ENCODE results near the gene CCL19.
"Not testable (repeated sequence)": the region's sequence is repeated elsewhere in the genome, so short reads cannot be mapped to it uniquely, and the experiment has no call there.

CCL19 gene

DNA sequence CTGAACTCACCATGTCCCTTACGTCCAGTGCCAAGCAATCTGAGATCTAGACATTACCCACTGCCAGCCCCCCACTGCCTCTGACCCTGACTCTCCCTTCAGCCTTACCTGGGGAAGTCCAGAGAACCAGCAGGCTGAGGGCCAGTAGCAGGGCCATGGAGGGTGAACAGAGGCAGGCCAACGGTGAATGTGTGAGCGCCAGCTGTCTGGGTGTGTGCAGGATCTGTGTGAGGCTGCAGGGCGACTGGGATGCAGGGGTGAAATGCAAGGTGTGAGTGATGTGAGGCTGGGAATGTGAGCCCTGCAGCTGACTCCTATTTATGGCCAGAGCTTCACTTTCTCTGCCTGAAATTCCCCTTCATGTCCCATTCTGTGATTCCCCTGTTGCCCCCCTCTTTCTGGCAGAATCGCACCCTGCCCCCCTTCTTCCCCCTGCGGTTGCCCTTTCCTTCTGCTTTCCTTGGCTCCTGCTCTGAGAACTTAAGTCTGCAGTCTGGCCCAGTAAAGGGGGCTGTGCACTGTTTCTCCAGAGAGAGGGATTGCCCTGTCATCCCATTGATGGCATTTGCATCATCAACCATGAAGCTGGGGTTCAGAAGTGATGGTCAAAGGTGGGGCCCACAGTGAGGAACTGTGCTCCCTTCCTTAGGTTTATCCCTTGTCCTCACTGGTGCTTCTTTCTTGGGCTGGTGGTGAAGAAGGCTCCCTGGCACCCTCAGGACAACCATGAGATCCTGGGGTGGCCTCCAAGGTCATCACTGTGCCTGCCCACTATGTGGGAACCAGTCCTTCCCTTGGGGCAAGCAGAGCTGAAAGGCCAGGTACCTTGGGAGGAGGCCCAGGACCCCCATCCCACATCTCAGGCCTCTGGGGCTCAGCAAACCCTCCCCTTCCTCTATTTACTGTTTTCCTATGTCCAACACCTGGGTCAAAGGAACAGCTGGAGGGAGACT, at the start of gene CCL19:
Gene CCL19, minus strand, starts transcription at position 294 of the 953 bp plus-strand sequence. Its CDS starts 137 bp downstream, at position 157.
- no peak for DNase-seq

DNA sequence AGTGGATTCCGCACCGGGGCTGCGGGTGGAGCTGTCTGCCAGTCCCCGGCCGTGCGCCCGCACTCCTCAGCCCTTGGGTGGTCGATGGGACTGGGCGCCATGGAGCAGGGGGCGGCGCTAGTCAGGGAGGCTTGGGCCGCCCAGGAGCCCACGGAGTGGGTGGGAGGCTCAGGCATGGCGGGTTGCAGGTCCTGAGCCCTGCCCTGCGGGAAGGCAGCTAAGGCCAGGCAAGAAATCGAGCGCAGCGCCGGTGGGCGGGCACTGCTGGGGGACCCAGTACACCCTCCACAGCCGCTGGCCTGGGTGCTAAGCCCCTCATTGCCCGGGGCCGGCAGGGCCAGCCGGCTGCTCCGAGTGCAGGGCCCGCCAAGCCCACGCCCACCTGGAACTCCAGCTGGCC, 49.1 kb upstream of the CCL19 start:
- DNase-seq, result not testable (repeated sequence)

DNA sequence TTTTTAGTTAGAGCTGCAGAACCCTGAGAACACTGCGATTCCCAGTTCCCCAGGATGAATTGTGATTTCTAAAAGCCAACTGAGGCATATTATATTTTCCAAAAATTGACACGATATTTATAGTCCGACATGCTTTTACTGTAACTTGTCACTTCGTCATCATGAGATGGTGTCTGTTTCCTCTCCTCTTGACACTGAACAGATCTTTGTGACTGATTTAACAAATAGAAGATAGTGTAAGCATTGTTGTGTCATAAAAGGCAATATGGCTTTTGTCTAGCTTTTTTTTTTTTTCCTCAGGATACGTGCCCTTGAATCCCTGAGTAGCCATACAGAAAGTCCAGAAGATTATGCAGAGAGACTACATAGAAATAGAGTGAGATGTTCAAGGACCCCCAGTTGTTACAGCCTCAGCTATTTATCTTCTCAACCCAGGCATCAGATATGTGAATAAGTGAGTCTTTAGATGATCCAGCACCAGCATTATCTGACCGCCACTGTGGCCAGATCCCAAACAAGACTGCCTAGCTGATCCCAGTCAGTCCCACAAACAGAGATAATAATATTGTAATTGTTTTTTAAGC, 46.7 kb upstream of the CCL19 start:
- DNase-seq, result no peak

DNA sequence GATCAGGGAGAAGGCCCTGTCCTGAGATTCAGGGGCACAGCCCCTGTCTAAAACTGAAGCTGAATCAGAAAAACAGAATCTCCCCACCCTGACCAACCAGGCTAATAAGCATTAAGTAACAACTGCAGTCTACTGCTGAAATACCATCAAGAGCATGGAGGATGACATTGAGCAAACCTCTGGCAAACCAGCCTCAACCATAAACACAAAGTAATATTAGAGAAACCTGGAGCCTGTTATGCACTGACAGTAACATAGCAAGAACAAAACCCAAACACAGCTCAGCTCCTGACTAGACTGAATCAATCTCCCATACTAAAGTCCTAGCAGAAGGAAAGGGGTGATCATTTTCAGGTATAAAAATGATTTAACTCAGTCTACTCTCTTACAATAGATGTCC, 43.6 kb upstream of the CCL19 start:
- no peak for DNase-seq

DNA sequence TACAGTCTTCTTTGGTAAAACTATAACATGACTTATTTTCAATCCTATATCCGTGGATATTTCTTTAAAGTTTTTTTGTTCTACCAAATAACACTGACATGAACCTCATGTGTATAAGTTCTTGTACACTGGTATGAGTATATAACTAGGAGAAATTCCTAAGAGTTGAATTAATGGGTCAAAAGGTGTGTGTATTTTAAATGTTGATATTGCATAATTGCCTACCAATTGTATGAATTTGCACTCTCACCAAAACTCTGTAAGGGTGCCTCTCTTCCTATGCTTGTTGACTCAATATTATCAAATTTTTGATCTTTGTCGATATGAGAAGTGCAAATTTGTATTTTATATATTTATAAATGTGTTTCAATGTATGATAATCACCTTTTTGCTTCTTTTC, 41.8 kb upstream of the CCL19 start:
- no peak for DNase-seq

DNA sequence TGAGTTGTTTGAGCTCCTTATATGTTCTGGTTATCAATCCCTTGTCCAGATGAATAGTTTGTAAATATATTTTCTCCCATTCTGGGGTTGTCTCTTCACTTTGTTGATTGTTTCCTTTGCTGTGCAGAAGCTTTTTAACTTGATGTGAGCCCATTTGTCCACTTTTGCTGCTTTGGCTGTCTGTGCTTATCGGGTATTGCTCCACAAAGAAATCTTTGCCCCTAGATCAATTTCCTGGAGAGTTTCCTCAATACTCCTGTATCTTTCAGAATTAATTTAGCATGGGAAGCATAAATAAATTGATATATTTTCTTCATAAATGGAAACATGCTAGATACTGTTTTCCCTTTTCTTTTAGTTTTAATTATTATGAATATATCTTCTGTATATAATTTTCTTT, 41.4 kb upstream of the CCL19 start:
- no peak for DNase-seq

DNA sequence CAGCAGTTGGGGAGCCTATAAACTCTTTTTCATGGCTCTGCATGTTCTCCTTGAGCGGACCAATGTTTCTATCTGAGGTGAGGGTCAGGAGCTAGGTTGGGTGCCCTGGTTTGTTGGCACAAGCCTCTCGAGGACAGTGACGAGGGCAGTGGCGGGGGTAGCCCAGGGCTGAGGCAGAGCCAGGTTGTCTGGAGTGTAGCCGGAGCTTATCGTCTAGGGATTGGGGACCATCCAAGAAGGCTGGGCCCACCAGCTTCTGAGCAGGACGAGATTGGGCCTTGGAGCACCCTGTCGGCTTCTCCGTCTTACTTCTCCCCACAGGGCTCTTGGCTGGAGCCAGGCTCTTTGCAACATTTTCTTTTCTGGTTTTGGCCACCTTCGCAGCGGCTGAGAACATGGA, 32.1 kb upstream of the CCL19 start:
- no peak for DNase-seq

DNA sequence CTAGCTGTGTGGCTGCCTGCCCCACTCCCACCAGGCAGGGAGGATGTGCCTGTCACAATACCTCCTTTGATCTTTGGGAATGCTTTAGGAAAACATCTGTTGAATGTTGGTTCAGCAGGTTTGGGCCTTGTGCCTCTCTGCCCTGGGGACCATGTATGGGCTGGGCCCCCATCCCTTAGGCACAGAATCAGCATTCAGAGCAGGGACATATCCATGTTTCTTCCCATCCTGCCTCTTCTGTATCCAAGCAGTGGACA, 28.6 kb upstream of the CCL19 start:
- not testable (repeated sequence) for DNase-seq

DNA sequence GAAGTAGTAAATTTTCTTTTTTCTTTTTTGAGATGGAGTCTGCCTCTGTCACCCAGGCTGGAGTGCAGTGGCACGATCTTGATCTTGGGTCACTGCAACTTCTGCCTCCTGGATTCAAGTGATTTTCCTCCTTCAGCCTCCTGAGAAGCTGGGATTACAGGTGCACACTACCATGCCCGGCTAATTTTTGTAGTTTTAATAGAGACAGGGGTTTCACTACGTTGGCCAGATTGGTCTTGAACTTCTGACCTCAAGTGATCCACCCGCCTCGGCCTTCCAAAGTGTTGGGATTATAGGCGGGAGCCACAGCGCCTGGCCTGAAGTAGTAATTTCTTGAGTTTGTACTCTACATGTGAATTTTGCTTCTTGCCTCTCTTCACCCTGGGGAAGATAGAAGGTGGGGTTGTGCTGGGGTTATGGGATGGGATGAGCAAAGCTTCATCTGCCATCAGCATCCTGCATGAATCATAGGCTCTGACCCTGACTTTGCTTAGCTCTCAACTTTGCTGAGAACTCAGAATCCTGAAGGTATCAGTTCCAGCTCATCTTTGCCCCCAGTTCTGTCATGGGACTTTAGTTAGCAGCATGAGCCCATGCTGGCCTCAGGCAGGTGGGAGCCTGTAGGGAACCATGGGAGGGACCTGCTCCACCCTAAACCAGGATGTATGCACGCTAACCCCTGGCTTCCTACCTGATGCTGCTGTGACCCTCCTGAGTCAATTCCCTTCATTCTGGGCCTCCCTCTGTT, 28.1 kb upstream of the CCL19 start:
- DNase-seq, result no peak

DNA sequence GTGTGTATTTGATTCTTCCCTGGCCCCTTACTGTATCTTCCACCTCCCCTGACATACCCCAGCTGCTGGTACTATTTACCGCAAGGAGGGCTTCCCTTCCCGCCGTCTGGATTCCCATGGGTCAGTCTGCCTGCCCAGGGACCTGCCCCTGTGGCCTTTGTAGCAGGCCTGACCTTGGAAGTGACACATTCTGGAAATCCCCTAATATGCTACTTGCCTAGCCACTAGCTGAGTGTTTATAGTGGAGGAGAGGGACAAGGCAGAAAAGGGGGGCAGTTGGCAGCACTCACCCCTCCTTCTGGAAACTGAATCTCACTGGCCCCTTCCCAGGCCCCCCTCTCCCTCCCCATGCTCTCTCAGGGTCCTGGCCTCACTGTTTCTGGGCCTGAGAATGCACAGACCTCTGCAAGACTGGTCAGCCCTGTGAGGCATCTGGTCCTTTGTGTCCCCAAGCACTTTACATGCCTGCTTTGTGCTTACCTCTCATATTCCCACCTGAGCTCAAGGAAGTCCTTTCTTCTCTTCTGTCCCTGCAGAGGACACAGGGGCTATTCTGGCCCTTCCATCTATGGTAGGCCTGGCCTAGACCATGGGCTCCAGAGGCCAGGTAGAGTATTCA, 27.0 kb upstream of the CCL19 start:
- no peak for DNase-seq

DNA sequence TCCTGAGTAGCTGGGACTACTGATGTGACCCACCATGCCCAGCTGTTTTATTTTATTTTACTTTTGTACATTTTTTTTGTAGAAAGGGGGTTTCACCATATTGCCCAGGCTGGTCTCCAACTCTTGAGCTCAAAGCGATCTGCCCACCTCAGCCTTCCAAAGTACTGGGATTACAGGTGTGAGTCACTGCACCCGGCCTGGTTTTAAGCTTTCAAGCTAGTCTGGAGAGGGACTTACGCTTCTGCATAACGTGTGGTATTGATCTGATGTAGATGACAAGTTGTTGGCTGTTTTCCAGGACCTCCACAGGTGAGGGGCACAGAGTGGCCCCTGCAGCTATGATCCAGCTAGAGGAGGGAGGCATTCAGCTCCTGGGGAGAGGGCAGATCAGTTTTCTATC, 25.6 kb upstream of the CCL19 start:
- no peak for DNase-seq

DNA sequence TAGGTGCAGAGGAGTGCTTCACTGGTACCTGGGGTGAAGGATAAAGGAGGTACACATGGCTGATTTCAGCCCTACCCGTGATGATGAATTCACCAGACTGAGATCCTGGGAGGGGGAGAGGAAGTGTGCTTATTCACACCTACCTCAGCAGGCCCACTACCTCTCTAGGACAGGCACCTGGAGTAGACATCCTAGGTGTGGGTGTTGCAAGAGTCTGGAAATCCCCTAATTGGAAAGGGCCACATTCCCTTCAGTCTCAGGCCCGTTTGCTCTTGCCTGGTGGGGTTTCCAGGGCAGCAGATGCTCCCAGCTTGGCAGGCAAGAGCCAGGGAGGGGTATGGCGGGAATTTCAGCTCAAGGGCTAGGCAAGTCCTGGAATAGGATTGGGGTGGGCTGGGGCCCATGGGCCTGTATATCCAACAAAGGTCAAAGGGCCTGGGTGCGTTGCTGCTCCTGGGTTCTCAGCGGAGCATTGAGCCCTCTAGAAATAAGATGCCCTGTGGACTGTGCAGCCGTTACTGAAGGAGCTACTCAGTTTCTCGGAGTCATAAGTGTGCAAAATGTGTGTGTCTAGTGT, 24.7 kb upstream of the CCL19 start:
- DNase-seq, result no peak

DNA sequence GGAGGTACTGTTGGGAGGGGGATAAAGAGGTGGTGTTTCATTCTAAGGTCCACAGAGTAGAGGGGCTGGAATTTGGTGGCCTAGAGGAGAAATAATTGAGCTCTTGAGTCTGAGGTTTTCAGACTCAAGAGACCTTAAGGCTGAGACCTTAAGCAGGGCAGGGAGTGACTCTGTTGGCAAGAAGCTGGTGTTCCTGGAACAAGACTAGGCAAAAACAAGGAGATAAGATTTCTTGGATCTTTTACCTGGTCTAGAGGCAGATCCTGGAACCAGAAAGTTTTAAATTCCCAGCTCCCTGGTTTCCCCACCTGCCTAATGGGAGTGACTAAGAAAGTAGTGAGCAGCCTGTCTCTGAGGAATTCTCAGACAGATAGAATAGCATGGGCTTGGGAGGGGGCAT, 22.9 kb upstream of the CCL19 start:
- DNase-seq, result no peak

DNA sequence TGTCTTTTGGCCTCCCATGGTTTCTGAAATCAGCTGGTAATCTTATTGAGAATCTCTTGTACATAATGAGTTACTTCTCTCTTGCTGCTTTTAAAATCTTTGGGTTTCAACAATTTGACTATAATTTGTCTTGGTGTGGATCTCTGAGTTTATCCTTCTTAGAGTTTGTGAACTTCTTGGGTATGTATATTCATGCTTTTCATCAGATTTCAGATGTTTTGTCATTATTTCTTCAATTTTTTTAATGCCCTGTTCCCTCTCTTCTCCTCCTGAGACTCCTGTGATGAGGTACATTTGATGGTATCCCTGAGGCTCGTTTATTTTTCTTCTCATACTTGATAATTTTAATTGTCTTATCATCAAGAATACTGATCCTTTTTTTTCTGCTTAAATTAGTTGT, 21.1 kb upstream of the CCL19 start:
- DNase-seq, result no peak

DNA sequence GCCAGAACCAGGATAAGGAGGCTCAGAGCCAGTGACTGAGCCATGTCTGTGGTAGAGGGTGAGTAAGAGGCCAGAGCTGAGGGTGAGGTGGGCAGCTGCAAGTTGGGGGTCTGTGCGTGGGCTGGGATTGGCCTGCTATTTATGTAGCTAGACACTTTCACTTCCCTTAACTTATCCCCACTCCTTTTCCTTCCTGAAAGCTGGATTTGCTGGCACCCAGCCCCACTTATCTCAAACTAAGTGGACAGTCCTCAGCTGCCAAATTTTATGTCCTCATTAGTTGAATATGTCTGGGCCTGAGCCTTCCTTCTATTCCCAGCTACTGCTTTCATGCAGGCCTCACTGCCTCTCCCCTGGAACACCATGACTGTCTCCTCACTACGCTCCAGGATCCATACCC, 18.9 kb upstream of the CCL19 start, which contains the start of gene CCL21:
Gene CCL21, minus strand, starts transcription at position 114 of the 400 bp plus-strand sequence. Its CDS starts 70 bp downstream, at position 44.
- no peak for DNase-seq

DNA sequence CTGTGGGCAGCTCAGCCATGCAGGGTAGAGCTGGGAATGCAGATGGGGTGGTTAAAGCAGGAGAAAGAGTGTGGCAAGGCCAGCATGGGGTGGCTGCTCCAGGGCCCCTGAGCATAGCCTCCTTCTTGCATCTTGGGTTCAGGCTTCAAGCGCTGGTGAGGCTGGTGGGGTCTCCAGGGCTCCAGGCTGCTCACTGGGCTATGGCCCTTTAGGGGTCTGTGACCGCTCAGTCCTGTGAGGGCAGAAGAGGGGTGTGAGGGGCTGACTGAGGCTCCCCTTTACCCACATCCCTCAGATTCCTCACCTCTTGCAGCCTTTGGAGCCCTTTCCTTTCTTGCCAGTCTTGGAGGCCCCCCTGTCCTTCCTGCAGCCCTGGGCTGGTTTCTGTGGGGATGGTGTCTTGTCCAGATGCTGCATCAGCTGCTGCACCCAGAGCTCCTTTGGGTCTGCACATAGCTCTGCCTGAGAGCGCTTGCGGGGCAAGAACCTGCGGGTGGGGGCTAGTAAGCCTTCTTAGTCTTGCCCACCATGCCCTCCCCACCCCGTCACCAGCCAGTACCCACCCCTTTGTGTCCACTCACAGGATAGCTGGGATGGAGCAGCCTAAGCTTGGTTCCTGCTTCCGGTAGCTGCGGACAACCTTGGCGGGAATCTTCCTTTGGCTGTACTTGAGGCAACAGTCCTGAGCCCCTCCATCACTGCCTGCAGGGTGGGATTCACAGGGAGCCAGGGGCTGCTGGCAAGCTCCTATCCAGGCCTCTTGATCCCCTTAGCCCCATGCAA, 18.3 kb upstream of the CCL19 start:
- DNase-seq, result no peak

DNA sequence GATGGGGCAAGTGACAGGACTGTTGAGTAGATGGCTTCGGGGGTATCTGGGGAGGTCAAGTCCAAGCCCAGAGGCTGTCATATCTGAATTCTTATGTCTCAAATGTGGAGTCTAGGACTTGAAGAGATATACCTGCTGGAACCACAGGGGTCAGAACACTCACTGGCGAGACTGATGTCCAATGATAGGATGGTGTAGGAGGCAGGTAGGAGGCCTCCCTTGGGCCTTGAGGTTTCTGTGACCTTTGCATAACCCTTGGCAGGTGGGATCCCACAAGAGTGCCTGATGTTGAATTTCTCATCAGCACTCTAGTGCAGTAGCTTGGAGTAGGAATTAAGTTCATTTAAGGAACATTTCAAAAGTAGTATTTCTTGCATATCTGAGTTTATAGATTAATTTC, 16.1 kb upstream of the CCL19 start:
- no peak for DNase-seq

DNA sequence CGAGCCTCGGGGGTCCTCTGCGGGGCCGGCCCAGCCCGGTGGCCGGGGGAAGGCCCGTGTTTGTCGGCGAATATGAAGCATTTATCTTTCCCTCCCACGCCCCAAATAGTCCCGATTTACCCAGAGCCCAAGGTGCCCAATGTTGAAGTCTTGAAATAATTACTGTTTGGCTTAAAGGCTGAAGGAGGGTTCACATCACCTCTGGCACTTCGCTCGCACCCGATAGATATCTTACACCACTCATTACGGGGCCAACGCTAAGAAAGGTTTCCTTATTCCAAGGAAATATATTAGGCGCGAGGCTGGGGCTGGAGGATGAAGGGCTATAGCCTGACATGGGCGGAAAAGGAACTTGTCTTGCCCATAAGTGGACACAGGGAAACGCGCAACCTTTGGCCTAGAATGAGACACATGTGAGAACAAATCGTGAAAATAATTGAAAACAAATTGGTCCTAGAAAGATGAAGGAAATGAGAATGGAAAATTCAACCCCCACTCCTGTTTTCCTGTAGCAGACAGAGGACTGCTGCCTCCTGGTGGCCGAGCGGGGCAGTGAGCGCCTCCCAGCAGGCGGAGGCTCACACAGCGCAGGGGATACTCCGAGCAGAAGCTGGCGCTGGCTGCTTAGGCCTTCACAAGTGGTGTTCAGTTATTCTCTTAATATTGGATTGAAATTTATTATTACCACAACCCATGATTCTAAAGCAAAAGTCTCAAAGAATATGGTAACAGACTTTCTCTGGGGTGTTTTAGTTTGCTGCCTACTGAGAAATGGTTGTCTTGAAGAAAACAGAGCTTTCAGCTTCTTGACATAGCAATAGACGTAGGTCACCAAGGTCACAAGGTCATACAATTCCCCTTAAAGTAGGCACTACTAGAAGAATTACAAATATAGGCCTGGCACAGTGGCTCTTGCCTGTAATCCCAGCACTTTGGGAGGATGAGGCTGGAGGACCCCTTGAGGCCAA, 11.0 kb upstream of the CCL19 start:
- peak; percentile 84 for DNase-seq

DNA sequence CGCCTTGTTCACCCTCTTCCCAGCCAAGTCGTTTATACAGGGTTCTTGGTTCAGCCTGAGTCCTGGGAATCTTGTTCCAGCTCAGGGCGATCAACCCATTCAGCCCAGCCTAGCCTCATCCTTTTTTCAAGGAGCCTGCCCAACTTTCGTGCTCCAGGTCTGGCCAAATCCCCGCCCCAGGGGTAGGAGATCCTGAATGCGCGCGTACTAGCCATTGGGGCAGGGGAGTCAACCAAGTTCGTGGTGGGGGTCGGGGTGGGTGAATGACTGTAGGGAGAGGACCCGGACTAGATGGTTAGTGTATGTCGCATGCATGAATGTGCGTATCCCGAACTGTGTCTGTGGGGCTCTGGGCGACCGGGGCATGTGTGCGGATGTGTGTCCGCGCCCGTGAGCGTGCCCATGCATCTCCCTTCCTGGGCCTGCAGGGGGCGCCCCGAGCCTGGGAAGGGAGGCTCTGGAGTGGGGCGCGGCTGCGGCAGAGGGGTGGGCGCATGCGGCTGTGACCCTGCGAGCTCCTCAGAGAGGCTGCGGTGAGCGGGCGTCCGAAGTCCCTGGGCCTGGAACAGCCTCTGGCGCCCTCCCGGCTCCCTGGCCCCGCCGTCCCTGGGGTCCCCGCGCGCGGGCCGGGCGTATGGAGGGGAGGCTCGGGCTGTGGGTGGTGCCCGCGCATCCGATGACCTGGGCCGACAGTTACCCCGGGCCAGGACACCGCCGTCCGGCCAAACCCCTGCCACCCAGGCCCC, 10.1 kb upstream of the CCL19 start:
- peak; percentile 71 for DNase-seq

DNA sequence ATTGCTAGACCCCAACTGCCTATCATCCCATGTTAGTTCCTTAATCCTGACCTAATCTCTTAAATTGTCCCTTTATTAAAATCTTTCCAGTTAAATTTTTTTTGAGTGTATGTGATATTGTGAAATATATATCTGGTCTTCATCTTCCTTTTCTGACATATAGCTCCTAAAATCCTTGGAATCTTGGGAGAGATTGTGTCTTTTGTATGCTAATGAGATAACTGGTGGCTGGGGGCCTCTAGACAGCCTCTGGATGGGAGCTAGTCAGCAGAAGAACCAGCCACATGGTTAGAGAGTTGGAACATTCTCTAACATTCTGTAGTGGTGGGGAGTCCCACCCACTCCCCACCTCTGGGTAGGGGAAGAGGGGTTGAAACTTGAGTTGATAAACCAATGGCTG, 3.7 kb upstream of the CCL19 start:
- DNase-seq, result no peak

Measured in activated CD4-positive, alpha-beta T cell treated with anti-CD3 and anti-CD28 coated beads, Interleukin-2, amount 50 U/mL, for 1 hour (primary cell).